NCI-H748 treated with DMSO at 0.1 percent for 48 hours (cell line): ENCODE results near the gene DCAF8.
A peak's percentile ranks its signal among the peaks of the same experiment; 100 is the strongest.

Experiments used
- DNase-seq: peaks from one replicate; lab custom pipeline; 2025; lab: John Stamatoyannopoulos, UW

DCAF8 gene

GRCh38 chr1:160204526-160205241, 57.7 kb downstream of the DCAF8 start:
- no peak for DNase-seq

- no peak for DNase-seq
These were observed 61.6 kb downstream of the DCAF8 start for GRCh38 chr1:160200786-160201185.

- DNase-seq: no peak
These were observed 65.1 kb downstream of the DCAF8 start for GRCh38 chr1:160197231-160197630.

- DNase-seq: no peak
These were observed 66.2 kb downstream of the DCAF8 start for GRCh38 chr1:160196143-160196542.

- DNase-seq: no peak
These were observed 67.7 kb downstream of the DCAF8 start for GRCh38 chr1:160194737-160195059.

GRCh38 chr1:160193832-160194736, 68.3 kb downstream of the DCAF8 start:
- no peak for DNase-seq

GRCh38 chr1:160193091-160193819, 69.1 kb downstream of the DCAF8 start:
- DNase-seq: peak; percentile 78

- DNase-seq: no peak
These were observed 70.1 kb downstream of the DCAF8 start for GRCh38 chr1:160192234-160192633.

GRCh38 chr1:160191756-160192155, 70.6 kb downstream of the DCAF8 start:
- no peak for DNase-seq

- DNase-seq: no peak
These were observed 72.4 kb downstream of the DCAF8 start, which contains the start of gene CASQ1 for GRCh38 chr1:160189649-160190625. Gene CASQ1, plus strand, starts transcription at chr1:160190575. Its CDS starts 177 bp downstream, at chr1:160190752.

GRCh38 chr1:160188341-160188740, 74.0 kb downstream of the DCAF8 start:
- no peak for DNase-seq

- no peak for DNase-seq
These were observed 74.9 kb downstream of the DCAF8 start for GRCh38 chr1:160187407-160187806.

GRCh38 chr1:160186729-160187128, 75.6 kb downstream of the DCAF8 start:
- no peak for DNase-seq

- DNase-seq: no peak
These were observed 76.1 kb downstream of the DCAF8 start for GRCh38 chr1:160186246-160186645.

- DNase-seq: no peak
These were observed 83.0 kb downstream of the DCAF8 start for GRCh38 chr1:160179336-160179735.

GRCh38 chr1:160178731-160179130, 83.6 kb downstream of the DCAF8 start:
- no peak for DNase-seq

GRCh38 chr1:160177667-160178066, 84.7 kb downstream of the DCAF8 start:
- DNase-seq: no peak

GRCh38 chr1:160177231-160177630, 85.1 kb downstream of the DCAF8 start:
- DNase-seq: no peak

GRCh38 chr1:160171980-160172379, 90.4 kb downstream of the DCAF8 start:
- DNase-seq: no peak

- no peak for DNase-seq
These were observed 91.0 kb downstream of the DCAF8 start for GRCh38 chr1:160171354-160171753.
